Sigmoid colon (tissue), 7 donors: ENCODE measurements around the gene DCLRE1B. TPM values are rescaled to one million over a fixed set of nuclear protein-coding genes. Genes with fewer than 3 reads are reported as not detected.
A peak's percentile ranks its signal among the peaks of the same experiment; 100 is the strongest.

Experiments
- DNase-seq: peaks from one replicate; pipeline ENCODE4 v3.0.0-alpha.2; 2019
- H3K27ac ChIP-seq, 4 donors: fragments of 200-600 bp; sonication (generic); one replicate each; pipeline ENCODE4 v1.5.1; 2016 to 2019; ENCODE audit warnings: mild to moderate bottlenecking in 1 of 4
- H3K27me3 ChIP-seq, 3 donors: fragments of 200-600 bp; sonication (generic); one replicate each; pipeline ENCODE4 v1.5.1; 2019; ENCODE audit warnings: mild to moderate bottlenecking in 1 of 3
- H3K36me3 ChIP-seq, 4 donors: fragments of 200-600 bp; sonication (generic); one replicate each; pipeline ENCODE4 v1.5.1; 2016 to 2019
- H3K4me1 ChIP-seq, 4 donors: fragments of 200-600 bp; sonication (generic); one replicate each; pipeline ENCODE4 v1.5.1; 2017 to 2019
- H3K4me3 ChIP-seq, 4 donors: fragments of 200-600 bp; sonication (generic); one replicate each; pipeline ENCODE4 v1.5.1; 2017 to 2019; ENCODE audit warnings: mild to moderate bottlenecking in 2 of 4, moderate library complexity in 1 of 4
- H3K9me3 ChIP-seq, 4 donors: fragments of 200-600 bp in 3 of 4; sonication (generic) in 3 of 4; one replicate each; pipeline versions ENCODE4 v1.5.1 to v1.6.1; 2013 to 2019
- EP300 ChIP-seq, 4 donors: sonication (generic); formaldehyde crosslinking; IDR thresholded peaks; one replicate each; pipeline ENCODE4 v1.6.1; 2017; ENCODE audit warnings: antibody characterized with exemption in 4 of 4
- POLR2A ChIP-seq, 2 donors: fragments of 450-650 bp; IDR thresholded peaks; one replicate each; pipeline ENCODE4 v1.6.1; 2016; ENCODE audit warnings: antibody characterized with exemption in 2 of 2, mild to moderate bottlenecking in 2 of 2, moderate library complexity in 2 of 2
- POLR2AphosphoS5 ChIP-seq, 4 donors: sonication (generic); formaldehyde crosslinking; IDR thresholded peaks; one replicate each; pipeline ENCODE4 v1.6.1; 2017; ENCODE audit warnings: antibody characterized with exemption in 4 of 4
- WGBS, 2 donors: extraction: QIAGEN DNeasy Blood & Tissue Kit; methylation state at CpG; one replicate each; pipeline ENCODE4 v1.1.7; 2013; 5-methylcytosine and 5-hydroxymethylcytosine counted together
- intact Hi-C: fragments of 100-400 bp; cut with DNase I; formaldehyde crosslinking; loops from one replicate; pipeline ENCODE4 v1.15.1; 2023
- polyA plus RNA-seq, 3 donors: library from polyadenylated mRNA; stranded (reverse); fragments of 200-250 nt; gene quantifications; one replicate each; pipeline ENCODE4 v1.2.3, GENCODE V29; 2013
- total RNA-seq, 4 donors: library from RNA; depleted of rRNA; stranded (reverse); fragments of >200 nt; gene quantifications; one replicate each; pipeline ENCODE4 v1.1.0, GENCODE V29; 2016
- TF ChIP-seq, protein P1 (sequence below), 4 experiments: fragments of 450-650 bp in 3 of 4; fragments of 200-600 bp in 1 of 4; IDR thresholded peaks; one replicate each; pipeline ENCODE4 v1.5.1; 2016 to 2019; ENCODE audit warnings: antibody characterized with exemption in 4 of 4, mild to moderate bottlenecking in 3 of 4, moderate library complexity in 2 of 4
- donor health status: healthy with polysubstance abuse.
- donor health status: Bipolar disorder and iron deficiency.
- donor health status: healthy.

Gene DCLRE1B
- total and polyA plus RNA-seq, 7 donors = 1.8 to 4.9 (median 4.4) TPM

DNA sequence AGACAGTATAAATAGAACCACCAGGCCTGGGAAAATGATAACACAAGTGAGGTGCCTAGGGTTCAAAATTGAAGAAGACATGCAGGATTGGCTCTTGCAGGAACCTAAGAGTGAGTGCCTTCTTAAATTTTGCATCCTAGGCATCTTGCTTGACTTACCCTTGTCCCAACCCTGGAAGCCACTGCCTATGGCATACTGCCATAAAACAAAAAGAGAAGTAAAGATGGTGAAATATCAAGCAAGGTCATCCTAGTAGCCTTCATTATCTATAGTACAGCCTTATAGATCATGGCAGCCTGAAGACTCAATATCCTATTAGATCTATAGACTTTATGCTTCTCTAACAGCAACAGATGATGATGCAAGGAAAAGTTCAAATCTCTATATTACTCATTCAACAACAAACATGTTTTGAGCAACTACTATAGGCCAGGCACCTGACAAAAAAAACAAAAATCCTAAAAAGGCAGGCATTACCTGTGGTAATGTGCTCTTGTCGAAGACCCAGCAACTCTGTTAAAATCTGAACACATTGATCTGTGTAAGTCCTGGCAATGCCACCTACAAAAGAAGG lies 6.8 kb upstream of the DCLRE1B start:
- DNase-seq = no peak
- WGBS, 2 donors = 90 to 98% methylated on average over 1 of the region's 1 CpG
- Histone ChIP-seq H3K27me3 (no peaks in the 10 kb centered on the region), H3K4me1 (peaks cover 0 to 18% (median 3%) of the 10 kb centered on the region in 4 donors), H3K27ac (peak overlapping the region in 1 of 4 donors; percentile 2), H3K9me3 (no peaks in the 10 kb centered on the region), H3K4me3 (no peak overlapping the region), H3K36me3 (peaks cover 0 to 79% (median 15%) of the 10 kb centered on the region in 4 donors)
- intact Hi-C loops = no loop called here
- TF ChIP-seq, protein P1, sequence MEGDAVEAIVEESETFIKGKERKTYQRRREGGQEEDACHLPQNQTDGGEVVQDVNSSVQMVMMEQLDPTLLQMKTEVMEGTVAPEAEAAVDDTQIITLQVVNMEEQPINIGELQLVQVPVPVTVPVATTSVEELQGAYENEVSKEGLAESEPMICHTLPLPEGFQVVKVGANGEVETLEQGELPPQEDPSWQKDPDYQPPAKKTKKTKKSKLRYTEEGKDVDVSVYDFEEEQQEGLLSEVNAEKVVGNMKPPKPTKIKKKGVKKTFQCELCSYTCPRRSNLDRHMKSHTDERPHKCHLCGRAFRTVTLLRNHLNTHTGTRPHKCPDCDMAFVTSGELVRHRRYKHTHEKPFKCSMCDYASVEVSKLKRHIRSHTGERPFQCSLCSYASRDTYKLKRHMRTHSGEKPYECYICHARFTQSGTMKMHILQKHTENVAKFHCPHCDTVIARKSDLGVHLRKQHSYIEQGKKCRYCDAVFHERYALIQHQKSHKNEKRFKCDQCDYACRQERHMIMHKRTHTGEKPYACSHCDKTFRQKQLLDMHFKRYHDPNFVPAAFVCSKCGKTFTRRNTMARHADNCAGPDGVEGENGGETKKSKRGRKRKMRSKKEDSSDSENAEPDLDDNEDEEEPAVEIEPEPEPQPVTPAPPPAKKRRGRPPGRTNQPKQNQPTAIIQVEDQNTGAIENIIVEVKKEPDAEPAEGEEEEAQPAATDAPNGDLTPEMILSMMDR (IDR thresholded peaks at IDR 0.05) = no peak
- TF ChIP-seq POLR2A (IDR thresholded peaks at IDR 0.05) (no peak), EP300 (IDR thresholded peaks at IDR 0.05) (no peak), POLR2AphosphoS5 (IDR thresholded peaks at IDR 0.05) (no peak)

DNA sequence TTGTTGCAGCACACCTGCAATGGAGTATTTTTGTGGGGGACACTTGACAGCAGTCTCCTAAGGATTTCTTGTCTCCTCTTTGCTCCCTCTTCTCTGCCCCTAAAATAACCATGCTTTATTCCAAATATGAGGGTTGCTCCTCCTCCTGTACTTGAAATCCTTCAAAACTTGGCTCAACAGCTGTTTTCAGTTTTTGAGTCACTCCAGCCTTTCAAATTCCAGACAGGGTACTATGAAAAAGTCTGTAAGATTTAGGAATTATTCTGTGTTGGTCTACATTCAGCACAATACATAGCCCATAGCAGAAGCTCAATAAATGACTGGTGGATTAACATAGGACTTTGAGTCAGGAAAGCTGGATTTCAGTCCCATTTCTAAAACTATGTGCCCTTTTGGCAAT lies 6.0 kb upstream of the DCLRE1B start:
- no peak for TF ChIP-seq POLR2A (IDR thresholded peaks at IDR 0.05)
- no peak for TF ChIP-seq POLR2AphosphoS5 (IDR thresholded peaks at IDR 0.05)
- TF ChIP-seq, protein P1 (IDR thresholded peaks at IDR 0.05) = no peak
- TF ChIP-seq EP300 (IDR thresholded peaks at IDR 0.05) = no peak
- Histone ChIP-seq H3K4me1 (peaks cover 0 to 25% (median 10%) of the 10 kb centered on the region in 4 donors), H3K4me3 (no peak overlapping the region), H3K36me3 (peaks cover 0 to 77% (median 15%) of the 10 kb centered on the region in 4 donors), H3K27ac (peak overlapping the region in 1 of 4 donors; percentile 2), H3K9me3 (no peaks in the 10 kb centered on the region), H3K27me3 (no peaks in the 10 kb centered on the region)
- DNase-seq = no peak
- intact Hi-C loops = no loop called here

GRCh38 chr1:113901191-113901590 lies 3.9 kb upstream of the DCLRE1B start:
- Histone ChIP-seq H3K36me3 (peaks cover 0 to 56% (median 9%) of the 10 kb centered on the region in 4 donors), H3K27ac (no peak overlapping the region), H3K27me3 (no peaks in the 10 kb centered on the region), H3K9me3 (no peaks in the 10 kb centered on the region), H3K4me1 (peaks cover 0 to 27% (median 19%) of the 10 kb centered on the region in 4 donors), H3K4me3 (no peak overlapping the region)
- intact Hi-C loops = loop anchor here (10.0 kb wide), 1 partner anchor 506 kb away; the partner anchor contains the start of gene MAGI3
- TF ChIP-seq POLR2AphosphoS5 (IDR thresholded peaks at IDR 0.05) = no peak
- DNase-seq = no peak
- 19 to 62% methylated on average over 3 of the region's 3 CpGs for WGBS, 2 donors

DNA sequence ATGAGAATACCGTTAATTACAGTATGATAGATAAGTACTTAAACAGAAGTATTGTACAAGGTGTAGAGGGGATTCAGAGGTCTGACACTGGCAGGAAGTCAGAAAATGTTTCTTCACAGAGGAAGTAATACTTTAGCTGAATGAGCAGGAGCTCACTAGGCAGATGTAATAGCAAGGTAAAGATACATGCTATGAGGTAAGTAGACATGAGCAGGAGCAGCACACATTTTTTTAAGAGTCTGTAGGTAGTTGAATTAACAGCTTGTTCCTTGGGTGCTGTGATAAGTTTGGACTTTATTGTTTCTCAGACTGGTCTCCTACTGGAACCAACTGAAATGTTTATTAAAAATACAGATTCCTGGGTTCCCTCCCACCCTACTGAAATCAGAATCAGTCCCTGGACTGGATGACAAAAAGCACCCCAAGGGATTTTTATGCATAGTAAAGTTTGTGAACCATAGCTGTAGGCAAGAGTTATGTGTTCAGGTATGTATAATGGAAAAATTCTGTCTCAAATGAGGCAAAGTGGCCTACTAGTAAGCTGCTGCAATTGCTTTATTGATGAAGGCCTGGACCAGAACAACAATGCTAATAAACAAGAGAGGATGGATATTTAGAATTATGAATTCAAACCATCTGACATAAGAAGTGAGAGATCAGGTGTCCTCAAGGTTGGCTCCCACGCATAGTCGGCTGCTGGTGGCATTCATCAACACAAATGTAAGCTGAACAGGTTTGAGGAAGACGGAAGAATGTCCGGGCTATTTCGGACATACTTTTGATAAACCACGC lies 1.4 kb upstream of the DCLRE1B start:
- H3K9me3 ChIP-seq = no peaks in the 10 kb centered on the region
- no peak for TF ChIP-seq EP300 (IDR thresholded peaks at IDR 0.05)
- TF ChIP-seq POLR2A (IDR thresholded peaks at IDR 0.05) = no peak
- TF ChIP-seq POLR2AphosphoS5 (IDR thresholded peaks at IDR 0.05) = no peak
- TF ChIP-seq, protein P1 (IDR thresholded peaks at IDR 0.05) = no peak
- DNase-seq = no peak
- no peaks in the 10 kb centered on the region for H3K27me3 ChIP-seq
- intact Hi-C loops = loop anchor here (2.0 to 10.0 kb wide), 4 partner anchors 69 to 509 kb away; partner anchors contain the start of genes MAGI3, OLFML3 and RSBN1
- H3K4me1 ChIP-seq = peaks cover 0 to 34% (median 21%) of the 10 kb centered on the region in 4 donors
- peaks cover 0 to 44% (median 7%) of the 10 kb centered on the region in 4 donors for H3K36me3 ChIP-seq
- 15 to 18% methylated on average over 7 of the region's 7 CpGs for WGBS, 2 donors
- peak overlapping the region; percentile 87 to 95 (median 92) for H3K27ac ChIP-seq
- H3K4me3 ChIP-seq = peak overlapping the region; percentile 57 to 81 (median 73)

GRCh38 chr1:113904293-113904673 lies 843 bp upstream of the DCLRE1B start:
- TF ChIP-seq POLR2A (IDR thresholded peaks at IDR 0.05) = no peak
- TF ChIP-seq EP300 (IDR thresholded peaks at IDR 0.05) = no peak
- TF ChIP-seq, protein P1 (IDR thresholded peaks at IDR 0.05) = no peak
- TF ChIP-seq POLR2AphosphoS5 (IDR thresholded peaks at IDR 0.05) = no peak
- Histone ChIP-seq H3K4me3 (peak overlapping the region; percentile 57 to 81 (median 73)), H3K9me3 (no peaks in the 10 kb centered on the region), H3K27ac (peak overlapping the region; percentile 87 to 95 (median 92)), H3K4me1 (peaks cover 0 to 28% (median 21%) of the 10 kb centered on the region in 4 donors), H3K27me3 (no peaks in the 10 kb centered on the region), H3K36me3 (peaks cover 0 to 46% (median 7%) of the 10 kb centered on the region in 4 donors)
- no peak for DNase-seq
- WGBS, 2 donors = 0 to 1% methylated on average over 11 of the region's 11 CpGs
- intact Hi-C loops = loop anchor here (2.0 to 10.0 kb wide), 4 partner anchors 69 to 509 kb away; partner anchors contain the start of genes MAGI3, OLFML3 and RSBN1
